IPS-18a (cell line): ENCODE results near the gene NOS2.
"Not testable (repeated sequence)": the region's sequence is repeated elsewhere in the genome, so short reads cannot be mapped to it uniquely, and the experiment has no call there.

Experiments
- H3K27ac ChIP-seq: one replicate; pipeline ENCODE4 v1.5.1; 2013; ENCODE audit warnings: low read length
- H3K27me3 ChIP-seq: one replicate; pipeline ENCODE4 v1.6.1; 2013; ENCODE audit warnings: mild to moderate bottlenecking, low read length; ENCODE audit not compliant: control insufficient read depth, insufficient read depth
- H3K36me3 ChIP-seq: one replicate; pipeline ENCODE4 v1.6.1; 2013; ENCODE audit warnings: low read depth, low read length; ENCODE audit not compliant: control insufficient read depth
- H3K4me1 ChIP-seq: one replicate; pipeline ENCODE4 v1.6.1; 2013; ENCODE audit warnings: low read depth, low read length; ENCODE audit not compliant: control insufficient read depth
- H3K4me3 ChIP-seq: one replicate; pipeline ENCODE4 v1.5.1; 2013; ENCODE audit warnings: low read length
- H3K9ac ChIP-seq: one replicate; pipeline ENCODE4 v1.6.1; 2013; ENCODE audit warnings: mild to moderate bottlenecking, low read length, moderate library complexity
- H3K9me3 ChIP-seq: one replicate; pipeline ENCODE4 v1.6.1; 2013; ENCODE audit warnings: low read depth, low read length; ENCODE audit not compliant: control insufficient read depth

The NOS2 gene

GRCh38 chr17:27725982-27726381 is 74.3 kb downstream of the NOS2 start:
- not testable (repeated sequence) for H3K36me3 ChIP-seq, H3K9ac ChIP-seq, H3K27me3 ChIP-seq, H3K4me1 ChIP-seq, H3K4me3 ChIP-seq, H3K27ac ChIP-seq, H3K9me3 ChIP-seq

GRCh38 chr17:27721797-27722196 is 78.5 kb downstream of the NOS2 start:
- Histone ChIP-seq H3K4me1 (no peaks in the 10 kb centered on the region), H3K4me3 (no peak overlapping the region)

More at GRCh38 chr17:27721797-27722196, 78.5 kb downstream of the NOS2 start:
- no peaks in the 10 kb centered on the region for H3K9me3 ChIP-seq
- H3K36me3 ChIP-seq, result no peaks in the 10 kb centered on the region
- H3K27me3 ChIP-seq, result no peaks in the 10 kb centered on the region
- no peak overlapping the region for H3K9ac ChIP-seq
- no peak overlapping the region for H3K27ac ChIP-seq
